HS-5 (cell line): ENCODE data around the gene HACD4.
"Not testable (repeated sequence)": the region's sequence is repeated elsewhere in the genome, so short reads cannot be mapped to it uniquely, and the experiment has no call there.

Experiments used
- DNase-seq: peaks from one replicate; pipeline ENCODE4 v3.0.0-alpha.2; 2012; ENCODE audit warnings: low read depth

Gene HACD4

DNA sequence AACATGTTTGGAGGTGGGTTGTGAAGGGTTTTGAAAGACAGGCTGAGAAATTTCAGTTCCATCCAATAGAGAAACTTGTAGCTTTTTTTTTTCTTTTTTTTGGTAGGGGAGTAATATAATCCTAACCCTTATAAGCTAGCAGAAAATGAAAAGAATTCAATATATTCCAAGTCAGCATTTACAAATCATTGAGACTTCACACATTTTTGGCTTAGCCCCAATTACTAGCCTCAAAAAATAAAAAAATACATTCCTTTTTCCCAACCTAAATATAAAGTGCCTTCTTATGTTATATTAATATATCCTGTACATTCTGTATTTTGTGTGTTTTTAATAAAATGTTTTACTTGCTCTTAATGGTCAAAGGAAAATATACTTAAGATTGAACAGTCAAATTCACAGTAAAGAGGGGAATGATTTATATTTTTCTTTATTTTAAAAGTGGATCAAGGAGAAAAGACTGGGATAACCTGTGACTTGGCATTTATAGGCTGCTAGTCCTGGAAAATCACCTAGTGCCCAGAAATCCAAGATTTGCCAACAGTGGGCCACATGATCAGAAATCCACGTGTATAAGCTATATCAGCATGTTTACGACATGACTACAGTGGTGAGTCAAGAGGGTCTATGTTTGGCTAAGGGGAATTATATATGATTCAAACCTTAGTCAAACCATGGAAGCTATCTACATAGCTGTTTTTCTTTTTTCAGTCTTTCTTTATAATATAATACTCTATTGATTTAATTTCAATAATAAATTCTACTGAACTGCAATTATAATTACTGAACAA is 14.5 kb downstream of the HACD4 start:
- peak; percentile 76 for DNase-seq

DNA sequence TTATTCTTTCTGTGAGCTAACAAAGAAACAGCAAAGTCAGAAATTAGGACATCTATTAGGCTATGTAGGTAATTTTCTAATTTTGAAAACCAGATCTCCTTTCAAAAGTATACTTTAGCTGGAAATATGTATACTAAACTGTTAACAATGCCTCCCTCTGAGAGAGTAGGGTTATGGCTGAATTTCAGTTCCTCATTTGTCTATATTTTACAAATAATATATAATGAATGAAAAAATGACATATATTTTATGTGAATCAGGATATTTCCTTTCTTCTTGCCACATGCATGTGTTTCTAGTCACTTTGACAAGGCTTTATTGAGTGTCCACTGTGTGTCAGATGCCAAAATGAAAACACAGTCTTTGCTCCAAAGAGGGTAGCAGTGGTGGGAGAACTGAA is 15.4 kb downstream of the HACD4 start:
- no peak for DNase-seq

DNA sequence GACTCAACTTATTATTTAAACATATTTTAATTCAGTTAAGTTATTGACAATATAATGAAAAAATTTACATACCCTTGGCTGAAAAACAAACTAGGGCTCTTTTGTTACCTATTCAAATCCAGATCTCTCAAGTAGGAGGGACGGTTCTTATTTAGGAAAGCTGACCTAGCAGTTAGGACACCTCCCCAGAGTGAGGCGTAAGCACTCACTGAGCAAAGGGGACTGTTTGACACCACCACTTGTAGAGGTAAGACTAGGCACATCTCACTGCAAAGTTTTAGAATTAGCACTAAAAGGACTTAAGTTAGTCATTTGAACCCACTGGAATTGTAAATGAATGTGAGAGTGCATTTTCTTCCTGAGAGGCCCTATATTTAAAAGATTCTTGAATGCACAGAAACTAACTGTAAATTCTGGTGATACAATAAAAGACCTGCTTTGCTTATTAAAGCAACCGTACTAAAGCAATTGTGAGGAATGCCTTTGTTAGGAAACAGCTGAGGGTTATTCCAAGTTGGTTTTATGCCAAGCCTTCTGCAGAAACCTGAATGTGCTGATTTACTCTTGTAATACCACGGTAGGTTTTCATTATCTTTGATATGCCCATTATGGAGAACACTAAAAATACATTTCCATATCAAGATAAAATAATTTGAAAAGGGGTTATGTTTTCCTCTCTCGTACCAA is 16.2 kb downstream of the HACD4 start:
- DNase-seq = no peak

DNA sequence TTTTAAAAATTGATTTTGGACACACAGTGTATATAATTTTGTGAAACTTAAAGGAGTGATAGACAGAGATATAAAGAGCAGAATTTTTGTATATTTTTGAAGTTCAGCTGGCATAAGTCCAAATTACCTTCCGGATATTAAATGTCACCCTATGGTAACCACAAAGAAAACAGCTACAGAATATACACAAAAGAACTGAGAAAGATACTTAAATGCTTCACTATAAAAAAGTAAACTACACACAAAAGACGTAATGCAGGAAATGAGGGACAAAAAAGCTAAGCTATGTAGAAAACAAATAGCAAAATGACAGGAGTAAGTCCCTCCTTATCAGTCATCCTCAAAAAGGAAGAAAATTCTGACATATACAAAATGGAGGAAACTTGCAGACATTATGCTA is 29.4 kb downstream of the HACD4 start:
- DNase-seq = no peak

DNA sequence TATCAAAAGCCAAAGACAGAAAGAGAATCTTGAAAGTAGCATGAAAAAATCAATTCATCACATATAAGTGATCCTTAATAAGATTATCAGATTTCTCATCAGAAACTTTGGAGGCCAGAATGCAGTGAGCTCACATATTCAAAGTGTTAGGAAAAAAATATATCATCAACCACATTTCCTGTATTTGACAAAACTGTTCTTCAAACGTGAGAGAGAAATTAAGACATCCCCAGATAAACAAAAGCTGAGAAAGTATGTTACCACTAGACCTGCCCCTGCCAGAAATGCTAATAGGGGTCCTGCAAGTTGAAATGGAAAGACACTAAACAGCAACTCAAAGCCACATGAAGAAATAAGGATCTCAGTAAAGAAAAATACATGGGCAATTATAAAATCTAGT is 29.9 kb downstream of the HACD4 start:
- no peak for DNase-seq

DNA sequence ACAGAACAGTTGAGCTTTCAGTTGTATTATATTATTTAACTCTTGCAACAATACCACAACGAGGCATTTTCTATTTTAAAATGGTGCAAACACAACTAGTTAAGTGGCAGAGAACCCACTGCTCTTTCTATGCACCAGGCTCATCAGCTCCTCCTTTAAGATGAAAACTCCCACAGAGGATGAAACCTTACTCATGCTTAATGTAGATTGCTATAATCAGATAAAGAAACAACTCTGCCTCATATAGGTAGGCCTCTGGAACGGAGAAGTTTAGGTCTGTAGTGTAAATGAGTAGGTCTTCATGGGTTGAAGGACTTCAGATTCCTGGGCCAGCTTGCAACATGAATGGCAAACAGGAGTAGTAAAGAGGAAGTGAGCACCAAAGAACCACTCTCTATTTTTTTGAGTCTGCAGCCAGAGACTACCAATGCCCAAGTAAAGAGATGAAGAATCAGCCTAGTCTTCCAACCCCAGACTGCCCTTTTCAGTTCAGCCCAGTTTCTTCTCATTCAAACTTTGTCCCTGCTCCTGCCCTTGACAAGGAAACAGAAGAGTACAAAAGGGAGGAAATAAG is 33.9 kb downstream of the HACD4 start:
- no peak for DNase-seq

DNA sequence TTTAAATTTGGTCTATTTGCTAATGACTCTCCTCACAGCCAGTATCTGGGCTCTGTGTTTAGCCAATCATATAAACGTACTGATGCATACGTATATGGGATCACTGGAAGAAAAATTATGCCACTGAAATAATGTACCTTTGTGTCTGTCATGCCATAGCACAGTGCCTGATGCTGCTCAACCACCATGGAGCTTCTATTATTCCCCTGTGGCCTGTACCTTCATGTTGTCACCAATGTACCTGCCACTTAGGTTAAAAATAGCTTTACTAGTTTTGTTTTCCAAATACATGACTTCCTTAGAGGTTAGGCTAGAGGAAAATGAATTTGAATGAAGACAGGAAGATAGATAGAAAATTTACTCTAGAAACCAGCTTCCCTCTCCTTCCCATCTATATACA is 34.6 kb downstream of the HACD4 start:
- no peak for DNase-seq

DNA sequence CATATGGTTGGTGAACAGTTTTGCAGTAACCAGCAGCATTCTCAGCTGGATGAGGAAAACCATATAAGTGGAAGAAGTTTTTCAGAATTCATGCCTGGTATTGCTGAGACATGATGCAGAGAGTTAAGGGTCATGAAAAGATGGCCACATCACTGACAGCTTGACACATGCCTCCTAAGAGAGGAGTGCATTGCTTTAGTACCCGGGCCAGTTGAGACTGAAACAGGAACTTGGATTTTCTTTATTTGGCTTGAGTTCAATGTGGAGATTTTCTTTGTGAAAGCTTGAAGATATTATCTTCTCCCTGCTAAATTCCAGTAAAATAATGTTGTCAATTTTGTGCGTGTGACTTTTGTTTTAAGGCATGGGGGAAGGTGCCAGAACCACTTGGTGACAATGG is 35.8 kb downstream of the HACD4 start:
- no peak for DNase-seq

DNA sequence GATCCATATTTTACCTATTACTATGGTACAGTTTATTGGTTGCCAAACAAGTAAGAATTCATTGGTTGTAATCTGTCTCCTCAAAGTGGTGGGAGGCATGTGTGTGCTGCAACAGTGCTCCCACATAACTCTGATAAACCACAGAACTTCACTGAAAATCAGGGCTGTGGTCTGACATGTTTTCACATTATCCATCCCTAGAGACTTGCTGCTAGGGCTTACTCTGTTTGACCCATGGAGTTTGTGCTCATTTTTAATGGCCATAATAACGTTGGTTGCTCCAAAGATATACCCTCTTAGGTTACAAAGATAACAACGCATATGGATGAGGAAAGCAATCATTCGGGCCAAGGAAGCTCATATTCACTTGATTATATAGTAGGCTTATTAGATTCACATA is 37.0 kb downstream of the HACD4 start:
- no peak for DNase-seq

DNA sequence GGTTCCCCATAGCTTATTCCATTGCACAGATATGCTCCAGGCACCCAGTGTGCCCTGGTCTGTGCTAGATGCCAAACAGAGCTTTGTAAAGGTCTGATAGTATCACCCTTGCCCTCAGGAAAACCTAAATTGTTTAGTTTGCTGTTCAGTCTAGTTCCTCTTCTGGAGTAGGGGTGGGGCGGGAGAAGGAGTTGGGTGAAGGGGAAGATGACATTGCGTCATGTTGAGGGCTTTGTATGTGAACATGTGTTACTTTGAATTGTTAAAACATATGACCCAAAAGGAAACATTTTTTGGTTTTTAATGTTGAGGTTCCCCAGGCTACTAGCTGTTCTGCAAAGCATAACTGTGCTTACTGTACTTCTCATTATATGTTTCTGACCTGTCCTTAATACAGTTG is 40.6 kb downstream of the HACD4 start:
- no peak for DNase-seq

DNA sequence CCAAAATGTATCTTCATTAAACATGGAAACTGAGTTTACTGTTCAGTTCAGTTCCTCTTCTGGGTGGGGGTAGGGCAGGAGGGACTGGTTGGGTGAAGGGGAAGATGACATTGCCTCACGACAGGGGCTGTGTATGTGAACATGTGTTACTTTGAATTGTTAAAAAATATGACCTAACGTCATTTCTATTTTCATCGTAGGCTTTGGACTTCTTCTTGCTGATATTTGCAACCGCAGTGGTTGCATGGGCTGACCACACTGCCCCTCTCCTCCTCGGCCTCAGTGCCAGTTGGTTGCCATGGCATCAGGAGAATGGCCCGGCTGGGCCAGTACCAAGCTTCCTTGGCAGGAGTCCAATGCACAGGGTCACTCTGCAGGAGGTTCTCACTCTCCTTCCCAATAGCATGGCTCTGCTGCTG is 41.5 kb downstream of the HACD4 start:
- DNase-seq = no peak

DNA sequence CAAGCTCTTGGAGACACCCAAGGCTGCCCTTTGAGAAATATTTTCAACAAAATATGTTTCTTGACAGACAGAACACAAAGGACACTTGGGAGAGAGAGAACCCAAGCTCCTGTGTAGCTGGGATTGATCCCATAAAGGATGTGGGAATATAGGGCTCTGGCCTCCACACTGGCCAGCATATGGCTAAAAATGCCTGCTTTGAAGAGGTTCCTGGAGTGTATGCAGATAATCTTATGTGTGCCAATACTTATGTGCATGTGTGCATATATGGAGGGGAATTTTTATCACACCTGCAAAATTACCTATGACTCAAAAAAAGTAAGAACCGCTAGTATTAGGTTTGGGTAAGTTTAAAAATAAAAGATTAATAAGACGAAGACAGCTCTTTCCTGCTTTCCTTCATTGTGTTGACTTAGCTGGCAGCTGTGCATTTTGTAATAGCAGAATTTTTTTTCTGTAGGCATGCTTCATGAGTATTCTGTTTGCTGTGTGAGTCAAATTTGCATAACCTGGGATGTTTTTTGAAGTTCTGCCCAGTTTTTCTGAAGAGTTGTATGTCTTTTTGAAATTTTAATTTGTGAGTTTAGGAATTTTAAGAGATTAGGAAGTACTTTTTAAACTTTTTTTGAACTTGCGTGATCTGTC is 42.6 kb downstream of the HACD4 start:
- DNase-seq = peak; percentile 30

DNA sequence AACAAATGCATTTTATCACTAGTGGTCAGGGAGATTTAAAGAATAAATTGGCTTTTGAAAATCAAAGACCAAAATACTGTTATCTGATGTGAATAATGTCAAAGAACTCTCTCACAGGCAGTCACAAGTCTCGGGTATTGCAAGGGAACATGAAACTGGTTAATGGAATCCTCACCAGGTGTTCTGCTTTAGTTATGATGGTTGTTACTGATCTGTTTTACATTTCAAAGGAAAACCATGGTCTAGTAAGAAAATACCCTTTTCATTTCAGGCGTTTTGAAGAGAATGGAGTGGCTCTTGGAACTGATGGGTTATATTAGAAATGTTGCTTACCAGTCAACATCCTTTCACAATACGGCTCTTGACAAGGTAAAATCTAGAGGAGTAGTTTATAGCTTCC is 43.4 kb downstream of the HACD4 start:
- no peak for DNase-seq

DNA sequence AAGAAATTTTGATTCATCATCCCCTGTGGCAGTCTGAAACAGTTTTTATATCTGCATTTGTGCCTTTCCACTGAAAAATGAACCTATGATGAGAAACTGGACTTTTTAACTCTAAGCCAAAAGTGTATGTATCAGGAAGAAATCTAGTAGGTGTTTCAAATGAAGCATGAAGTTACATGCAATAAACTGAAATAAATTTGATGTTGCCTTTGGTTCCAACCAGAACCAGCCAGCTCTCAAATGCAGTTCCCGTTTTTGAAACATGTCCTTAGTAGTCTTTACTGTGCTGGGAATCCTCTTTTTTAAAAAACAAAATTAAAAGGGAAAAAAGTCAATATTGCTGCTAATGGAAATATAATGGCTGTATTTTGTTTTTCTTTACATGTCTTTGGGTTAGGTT is 43.9 kb downstream of the HACD4 start:
- DNase-seq = no peak

DNA sequence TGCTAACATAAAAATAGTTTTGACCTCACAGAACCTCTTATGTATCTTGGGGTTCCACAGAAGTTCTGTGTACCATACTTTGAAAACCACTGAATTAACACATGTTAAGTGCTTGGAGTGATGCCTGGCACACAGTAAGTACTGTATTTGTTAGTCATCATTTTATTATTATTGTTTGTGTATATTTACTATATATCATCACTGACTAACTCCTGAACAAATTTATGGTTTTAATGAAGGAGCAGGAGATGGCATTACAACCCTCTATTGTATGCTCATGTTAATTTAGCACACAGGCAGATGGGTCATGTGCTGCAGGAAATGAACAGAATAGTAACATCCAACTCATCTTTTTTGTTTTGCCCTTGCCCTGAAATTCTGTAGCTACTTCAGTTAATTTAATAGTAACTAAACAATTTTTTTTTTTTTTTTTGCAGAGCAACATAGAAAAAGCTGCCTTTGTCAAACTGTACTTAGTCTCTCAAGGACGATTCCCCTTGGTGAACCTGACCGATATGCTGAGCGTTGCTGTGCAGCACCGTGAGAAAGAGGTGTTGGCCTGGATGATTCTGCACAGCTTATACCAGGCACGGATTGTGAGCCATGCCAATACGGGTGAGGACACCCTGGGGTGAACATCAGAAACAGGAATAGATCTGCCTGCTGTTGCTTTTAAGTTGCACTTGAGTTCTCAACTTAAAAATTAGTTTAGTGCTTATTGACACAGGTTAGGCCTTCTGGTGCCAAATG is 45.4 kb downstream of the HACD4 start:
- no peak for DNase-seq

DNA sequence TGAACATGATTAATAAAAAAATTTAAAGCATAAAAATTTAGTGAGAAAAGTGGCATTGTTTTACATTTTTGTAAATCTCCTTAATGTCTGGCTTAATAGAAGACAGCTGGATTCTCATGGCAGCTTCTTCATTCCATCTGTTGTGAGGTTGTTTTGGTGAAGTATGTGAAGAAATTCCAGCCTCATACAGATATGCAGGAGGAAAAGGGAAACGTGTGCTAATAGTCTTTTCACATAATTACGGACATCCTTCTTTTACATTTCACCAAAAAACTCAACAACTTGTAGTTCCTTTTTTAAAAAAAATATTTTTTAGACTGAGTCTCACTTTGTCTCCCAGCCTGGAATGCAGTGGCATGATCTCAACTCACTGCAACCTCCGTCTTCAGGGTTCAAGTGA is 46.9 kb downstream of the HACD4 start:
- no peak for DNase-seq

DNA sequence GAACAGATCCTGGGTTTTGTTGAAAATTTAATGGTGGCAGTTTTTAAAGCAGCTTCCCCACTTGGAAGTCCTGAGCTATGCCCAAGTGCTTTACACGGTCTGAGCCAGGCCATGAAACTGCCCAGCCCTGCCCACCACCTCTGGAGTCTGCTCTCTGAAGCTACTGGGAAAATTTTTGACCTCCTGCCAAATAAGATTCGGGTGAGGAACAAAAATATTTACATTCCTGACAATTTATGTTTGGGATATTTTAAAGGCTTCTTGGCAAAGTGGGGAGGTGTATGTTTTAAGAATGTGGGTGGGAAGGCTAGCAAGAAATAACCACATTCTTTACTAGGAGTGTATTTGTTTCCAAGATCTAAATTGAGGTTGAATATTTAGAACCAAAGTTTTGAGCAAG is 50.0 kb downstream of the HACD4 start:
- peak; percentile 77 for DNase-seq

DNA sequence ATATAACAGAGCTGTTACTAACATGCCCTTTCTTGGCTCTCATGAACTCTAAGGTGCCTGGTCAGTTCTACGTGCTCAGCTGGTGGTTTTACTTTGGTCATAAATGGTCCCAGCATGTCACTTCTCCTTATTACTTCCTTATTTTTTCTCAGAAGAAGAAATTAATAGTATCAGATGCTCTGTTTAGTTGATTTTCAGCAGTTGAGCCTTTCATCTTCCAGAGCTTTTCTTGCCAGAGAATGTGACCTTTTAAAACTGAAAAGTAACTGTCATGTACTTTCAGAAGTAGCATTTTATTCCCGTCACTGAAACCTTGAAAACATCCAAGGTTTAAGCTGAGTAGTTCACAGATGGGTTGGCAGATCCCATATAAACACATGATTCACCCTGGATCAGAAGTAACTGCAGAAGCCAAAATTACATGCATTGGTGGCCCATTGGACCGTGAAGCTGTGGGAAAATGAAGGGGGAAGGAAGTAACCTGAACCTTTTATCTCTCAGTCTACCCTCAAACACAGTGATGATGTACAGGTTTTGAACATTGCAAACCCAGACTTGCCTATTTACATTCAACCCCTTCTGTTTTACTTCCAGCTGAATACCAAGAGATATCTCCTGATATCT is 50.5 kb downstream of the HACD4 start:
- DNase-seq = peak; percentile 42

DNA sequence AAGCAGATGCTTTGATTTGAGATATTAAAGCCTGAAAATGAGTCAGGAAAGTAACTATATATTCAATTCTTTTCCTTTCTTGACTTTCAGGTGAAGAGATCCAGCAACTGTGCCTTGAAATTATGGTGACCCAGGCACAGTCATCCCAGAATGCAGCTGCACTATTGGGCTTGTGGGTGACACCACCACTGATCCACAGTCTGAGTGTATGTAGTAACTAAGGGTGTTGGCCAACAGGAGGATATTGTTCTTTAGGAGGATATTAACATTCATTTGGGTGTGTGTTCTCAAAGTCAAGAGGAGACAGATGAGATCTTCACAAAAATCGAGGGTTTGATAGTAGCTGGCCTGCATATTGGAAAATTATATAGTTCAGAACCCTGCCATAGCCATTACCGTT is 53.2 kb downstream of the HACD4 start:
- no peak for DNase-seq

DNA sequence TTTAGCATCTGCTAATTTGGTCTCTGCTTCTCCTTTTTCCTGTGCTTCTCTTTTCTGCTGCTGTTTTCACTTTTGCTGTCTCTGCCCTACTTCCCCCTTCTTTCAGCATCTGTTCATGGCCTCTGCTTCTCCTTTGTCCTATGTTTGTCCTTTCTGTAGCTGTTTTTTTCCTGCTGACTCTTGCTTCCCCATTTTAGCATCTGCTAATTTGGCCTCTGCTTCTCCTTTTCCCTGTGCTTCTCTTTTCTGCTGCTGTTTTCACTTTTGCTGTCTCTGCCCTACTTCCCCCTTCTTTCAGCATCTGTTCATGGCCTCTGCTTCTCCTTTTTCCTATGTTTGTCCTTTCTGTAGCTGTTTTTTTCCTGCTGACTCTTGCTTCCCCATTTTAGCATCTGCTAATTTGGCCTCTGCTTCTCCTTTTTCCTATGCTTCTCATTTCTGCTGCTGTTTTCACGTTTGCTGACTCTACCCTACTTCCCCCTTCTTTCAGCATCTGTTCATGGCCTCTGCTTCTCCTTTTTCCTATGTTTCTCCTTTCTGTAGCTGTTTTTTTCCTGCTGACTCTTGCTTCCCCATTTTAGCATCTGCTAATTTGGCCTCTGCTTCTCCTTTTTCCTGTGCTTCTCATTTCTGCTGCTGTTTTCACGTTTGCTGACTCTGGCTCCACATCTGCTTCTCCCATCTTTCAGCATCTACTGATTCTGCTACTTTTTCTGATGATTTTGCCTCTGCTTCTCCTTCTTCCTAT is 57.1 kb downstream of the HACD4 start:
- DNase-seq = not testable (repeated sequence)
